HepG2 (cell line): Measurements from ENCODE around the gene RASGRF1. TPM values are rescaled to one million over a fixed set of nuclear protein-coding genes. Genes with fewer than 3 reads are reported as not detected.

Experiments
- ATAC-seq: fragments of 200-7000 bp; cut with Tn5 transposase; 3 replicates; pipeline ENCODE4 v1.9.1; 2020; ENCODE audit warnings: mild to moderate bottlenecking, moderate library complexity
- BruUV-seq: library from RNA; stranded (reverse); fragments of 400-500 nt; replicated peaks from 2 replicates; lab custom pipeline; 2021; lab: Mats Ljungman, UMichigan
- CTCF ChIA-PET: fragments of 300-600 bp; formaldehyde crosslinking; extraction: SDS; loops from one replicate; lab custom pipeline; 2021; ENCODE audit warnings: low total read pairs, inconsistent platforms, low intra/inter-chr PET ratio; lab: Yijun Ruan, JAX
- POLR2A ChIA-PET: fragments of 350-600 bp; sonication (Branson Sonifier 250); formaldehyde crosslinking; loops from one replicate; lab custom pipeline; 2020; ENCODE audit warnings: antibody characterized with exemption, inconsistent platforms; lab: Yijun Ruan, JAX
- DNase-seq: peaks from one replicate; pipeline ENCODE4 v3.0.0-alpha.2; 2015; ENCODE audit warnings: low spot score
- FAIRE-seq: peaks from 3 replicates; lab custom pipeline; 2011; peaks lifted over from hg19 to GRCh38; lab: Jason Lieb, UNC
- H2AFZ ChIP-seq: one replicate; pipeline ENCODE4 v1.6.1; 2011; ENCODE audit warnings: low read length, inconsistent platforms
- H3K27ac ChIP-seq: fragments of 300-600 bp; 3 replicates; pipeline ENCODE4 v1.8.0; 2011; ENCODE audit warnings: mixed run types, mild to moderate bottlenecking, mixed read lengths, low read length, inconsistent platforms; ENCODE audit not compliant: insufficient read depth; ENCODE audit errors: extremely low read length
- H3K27me3 ChIP-seq, 2 experiments: fragments of 200-600 bp in 1 of 2; 2 replicates in 1 of 2; 3 replicates in 1 of 2; pipeline versions ENCODE4 v1.6.0 to v1.8.0; 2011; ENCODE audit warnings: low read length in 2 of 2, mild to moderate bottlenecking in 2 of 2, moderate library complexity in 2 of 2, inconsistent platforms in 1 of 2; ENCODE audit not compliant: insufficient read depth in 2 of 2, control insufficient read depth in 1 of 2
- H3K36me3 ChIP-seq, 2 experiments: fragments of 200-600 bp in 1 of 2; replicated peaks in 1 of 2; 2 replicates in 1 of 2; 3 replicates in 1 of 2; pipeline versions ENCODE4 v1.5.1 to v1.8.0; 2011; ENCODE audit warnings: low read length in 2 of 2, inconsistent platforms in 1 of 2; ENCODE audit not compliant: insufficient read depth in 2 of 2, control insufficient read depth in 1 of 2
- H3K4me1 ChIP-seq: 2 replicates; pipeline ENCODE4 v1.5.1; 2012; ENCODE audit warnings: low read length, inconsistent platforms; ENCODE audit not compliant: insufficient read depth
- H3K4me2 ChIP-seq: 2 replicates; pipeline ENCODE4 v1.6.0; 2011; ENCODE audit warnings: low read depth, low read length, inconsistent platforms
- H3K4me3 ChIP-seq, 3 experiments: fragments of 200-600 bp in 1 of 3; sonication (generic), shearing (Covaris generic) in 1 of 3; replicated peaks in 1 of 3; 2 replicates each; pipeline ENCODE4 v1.5.1; 2011 to 2016; ENCODE audit warnings: low read length in 3 of 3, inconsistent platforms in 2 of 3, low read depth in 2 of 3, mild to moderate bottlenecking in 2 of 3, control low read depth in 1 of 3, mixed read lengths in 1 of 3; ENCODE audit not compliant: insufficient read depth in 1 of 3
- H3K79me2 ChIP-seq: one replicate; pipeline ENCODE4 v1.6.1; 2011; ENCODE audit warnings: low read length, inconsistent platforms; ENCODE audit not compliant: insufficient read depth
- H3K9ac ChIP-seq: 2 replicates; pipeline ENCODE4 v1.6.0; 2011; ENCODE audit warnings: mild to moderate bottlenecking, low read depth, low read length, inconsistent platforms; ENCODE audit not compliant: insufficient read depth
- H3K9me3 ChIP-seq: 2 replicates; pipeline ENCODE4 v1.5.1; 2012; ENCODE audit warnings: mild to moderate bottlenecking, low read length
- H4K20me1 ChIP-seq: 2 replicates; pipeline ENCODE4 v1.6.0; 2011; ENCODE audit warnings: inconsistent platforms, mild to moderate bottlenecking, low read length, moderate library complexity; ENCODE audit not compliant: insufficient read depth
- AGO2 ChIP-seq: fragments of 200-400 bp; formaldehyde crosslinking; optimal IDR thresholded peaks from 2 replicates; pipeline ENCODE3; 2017; ENCODE audit warnings: mild to moderate bottlenecking, low read depth, low read length, moderate library complexity
- CTCF ChIP-seq: sonication (generic); formaldehyde crosslinking; IDR thresholded peaks from 2 replicates; pipeline ENCODE4 v1.5.0; 2020; ENCODE audit warnings: mild to moderate bottlenecking, missing genetic modification reagents, moderate library complexity
- GTF3A ChIP-seq: sonication (generic); formaldehyde crosslinking; conservative IDR thresholded peaks from 2 replicates; pipeline ENCODE4 v1.4.0; 2020; ENCODE audit warnings: mild to moderate bottlenecking, missing genetic modification reagents
- HIC2 ChIP-seq: sonication (generic); formaldehyde crosslinking; IDR thresholded peaks from 2 replicates; pipeline ENCODE4 v1.9.0; 2022; ENCODE audit warnings: low read depth, missing genetic modification reagents
- NKX3-1 ChIP-seq: sonication (generic); formaldehyde crosslinking; IDR thresholded peaks from 2 replicates; pipeline ENCODE4 v1.5.0; 2020; ENCODE audit warnings: missing genetic modification reagents
- NRL ChIP-seq: sonication (generic); formaldehyde crosslinking; IDR thresholded peaks from 2 replicates; pipeline ENCODE4 v1.5.0; 2020; ENCODE audit warnings: missing genetic modification reagents, mild to moderate bottlenecking, moderate library complexity, borderline replicate concordance
- PAF1 ChIP-seq: IDR thresholded peaks from 2 replicates; pipeline ENCODE4 v1.6.1; 2016; ENCODE audit warnings: missing genetic modification reagents, missing compliant biosample characterization
- POLR2AphosphoS5 ChIP-seq: IDR thresholded peaks from 2 replicates; pipeline ENCODE4 v1.6.1; 2012; ENCODE audit warnings: low read depth, low read length
- POLR2G ChIP-seq: fragments of 200-400 bp; formaldehyde crosslinking; IDR thresholded peaks from 2 replicates; pipeline ENCODE4 v1.6.1; 2018; ENCODE audit warnings: mild to moderate bottlenecking, low read depth, low read length, moderate library complexity
- SRSF4 ChIP-seq: fragments of 200-400 bp; formaldehyde crosslinking; IDR thresholded peaks from one replicate; pipeline ENCODE4 v1.6.1; 2018; ENCODE audit warnings: mild to moderate bottlenecking, low read depth, low read length, moderate library complexity; ENCODE audit not compliant: poor library complexity, severe bottlenecking
- STAG1 ChIP-seq: sonication (generic); formaldehyde crosslinking; IDR thresholded peaks from 2 replicates; pipeline ENCODE4 v1.4.0; 2020; ENCODE audit warnings: missing genetic modification reagents
- ZNF12 ChIP-seq: sonication (generic); formaldehyde crosslinking; IDR thresholded peaks from 2 replicates; pipeline ENCODE4 v1.5.0; 2020; ENCODE audit warnings: missing genetic modification reagents
- ZNF337 ChIP-seq: sonication (generic); formaldehyde crosslinking; IDR thresholded peaks from 2 replicates; pipeline ENCODE4 v1.5.1; 2020; ENCODE audit warnings: missing genetic modification reagents, low read depth, mild to moderate bottlenecking, borderline replicate concordance
- WGBS: methylation state at CpG from one replicate; pipeline ENCODE4 v1.1.6; 2017; ENCODE audit warnings: low lambda C conversion rate; 5-methylcytosine and 5-hydroxymethylcytosine counted together
- in situ Hi-C: cut with HindIII; loops from 2 replicates; pipeline ENCODE4 v1.10.0; 2017; ENCODE audit warnings: low pct_unique_long_range_greater_than_20kb; ENCODE audit not compliant: extremely low pct_ligation_motif_present
- intact Hi-C: fragments of 100-400 bp; cut with micrococcal nuclease; formaldehyde crosslinking; loops from one replicate; pipeline ENCODE4 v1.10.0; 2022; ENCODE audit not compliant: unreplicated experiment
- polyA plus RNA-seq, 8 experiments: library from polyadenylated mRNA; depleted of rRNA in 3 of 8; stranded (reverse) in 7 of 8; unstranded in 1 of 8; fragments of >200 nt; fragmentation: Illumina TruSeq in 4 of 8; extraction: Trizol in 4 of 8; gene quantifications; 2 replicates each; pipeline versions ENCODE4 v1.2.1 to v1.2.3, GENCODE V29; 2011 to 2016; ENCODE audit warnings: low read depth in 4 of 8, missing spikeins in 1 of 8, mixed read lengths in 1 of 8; ENCODE audit not compliant: insufficient read depth in 1 of 8
- total RNA-seq, 5 experiments: library from RNA; depleted of rRNA; stranded (reverse); fragments of >200 nt; fragmentation: Illumina TruSeq; extraction: Trizol; gene quantifications; 2 replicates each; pipeline ENCODE4 v1.2.3, GENCODE V29; 2016; ENCODE audit warnings: low read depth in 1 of 5

RASGRF1 gene
- total and polyA plus RNA-seq, 2 of the 13 experiments (the other 11 are each of a cell fraction or from before 2014, with no cell fraction given), result 0.55 to 3.0 TPM

GRCh38 chr15:78927077-78927790, 163.3 kb downstream of the RASGRF1 start:
- TF ChIP-seq POLR2AphosphoS5, result peak; percentile 32; the same call in 1 of the 2 replicates
- 0 out of 2 replicates have a peak, but pooled peaks have one; percentile 27 for TF ChIP-seq PAF1
- no peak for TF ChIP-seq NRL
- no peak for TF ChIP-seq ZNF337 (CRISPR knock-in tag)
- no peak for TF ChIP-seq NKX3-1
- TF ChIP-seq ZNF12 (CRISPR knock-in tag), result peak; percentile 89
- no peaks in the 10 kb centered on the region for H3K4me1 ChIP-seq
- H3K9me3 ChIP-seq, result no peaks in the 10 kb centered on the region
- intact Hi-C loops (no loop called here), in situ Hi-C loops (no loop called here)
- no peak for ATAC-seq
- no peak for DNase-seq
- no peaks in the 10 kb centered on the region for H3K27me3 ChIP-seq
- peaks cover 34 to 77% of the 10 kb centered on the region in 2 experiments; a peak in 4 of 5 replicates for H3K36me3 ChIP-seq
- no peak overlapping the region for H3K4me3 ChIP-seq
- no peak for FAIRE-seq
- ChIA-PET CTCF (no interaction called here), POLR2A (no interaction called here)
- H4K20me1 ChIP-seq, result no peaks in the 10 kb centered on the region
- H3K4me2 ChIP-seq, result no peak overlapping the region
- no peak overlapping the region for H2AFZ ChIP-seq
- no peak overlapping the region for H3K9ac ChIP-seq
- 97% methylated on average over 15 of the region's 17 CpGs for WGBS
- BruUV-seq, result no TSS peak
- H3K79me2 ChIP-seq, result no peaks in the 10 kb centered on the region
- H3K27ac ChIP-seq, result no peak overlapping the region

GRCh38 chr15:78925956-78926743, 164.4 kb downstream of the RASGRF1 start:
- Histone ChIP-seq H4K20me1 (no peaks in the 10 kb centered on the region), H3K27me3 (no peaks in the 10 kb centered on the region), H3K79me2 (no peaks in the 10 kb centered on the region), H3K36me3 (peaks cover 36 to 80% of the 10 kb centered on the region in 2 experiments; a peak in 4 of 5 replicates), H3K9me3 (no peaks in the 10 kb centered on the region), H3K4me3 (no peak overlapping the region), H3K9ac (no peak overlapping the region), H3K4me2 (no peak overlapping the region), H2AFZ (no peak overlapping the region), H3K27ac (no peak overlapping the region), H3K4me1 (no peaks in the 10 kb centered on the region)
- DNase-seq, result no peak
- CTCF ChIA-PET, result no interaction called here
- in situ Hi-C loops, result no loop called here
- intact Hi-C loops, result no loop called here
- TSS peak; percentile 16 for BruUV-seq
- peak; percentile 17 for ATAC-seq
- FAIRE-seq, result no peak
- WGBS, result 94% methylated on average over 3 of the region's 5 CpGs
- POLR2A ChIA-PET, result interaction anchor here (1.2 kb wide), 1 partner anchor 9 kb away, joined by 3 read pairs; no protein-coding TSS in a partner anchor
- TF ChIP-seq AGO2, result peak; percentile 49
- 0 out of 2 replicates have a peak, but pooled peaks have one; percentile 14 for TF ChIP-seq HIC2 (CRISPR knock-in tag)
- TF ChIP-seq SRSF4, result no peak
- peak; percentile 35; the same call in 1 of the 2 replicates for TF ChIP-seq POLR2G
- no peak for TF ChIP-seq GTF3A (CRISPR knock-in tag)
- TF ChIP-seq POLR2AphosphoS5, result peak; percentile 13; the same call in 1 of the 2 replicates
- TF ChIP-seq CTCF (CRISPR knock-in tag), result peak; percentile 43
- TF ChIP-seq STAG1 (CRISPR knock-in tag), result peak; percentile 41
